GM12878 (cell line): Measurements from ENCODE around the gene IFT88. TPM values are rescaled to one million over a fixed set of nuclear protein-coding genes. Genes with fewer than 3 reads are reported as not detected.

Experiments
- ATAC-seq: fragments of 200-7000 bp; cut with Tn5 transposase; 3 replicates; pipeline ENCODE4 v1.9.1; 2020; ENCODE audit warnings: mild to moderate bottlenecking, moderate library complexity
- BruUV-seq: library from RNA; stranded (reverse); fragments of 400-500 nt; replicated peaks from 2 replicates; lab custom pipeline; 2021; lab: Mats Ljungman, UMichigan
- CTCF ChIA-PET: fragments of 300-600 bp; sonication (Branson Sonifier 250); formaldehyde crosslinking; extraction: SDS; loops from one replicate; lab custom pipeline; 2021; ENCODE audit warnings: inconsistent platforms; lab: Yijun Ruan, JAX
- POLR2A ChIA-PET: fragments of 350-600 bp; formaldehyde crosslinking; extraction: SDS; loops from one replicate; lab custom pipeline; 2021; ENCODE audit warnings: inconsistent platforms; lab: Charles Lee
- RAD21 ChIA-PET: fragments of 300-600 bp; sonication (Branson Sonifier 250); formaldehyde crosslinking; loops from one replicate; lab custom pipeline; 2023; ENCODE audit warnings: antibody characterized with exemption; ENCODE audit not compliant: unreplicated experiment; lab: Charles Lee
- SMC1A ChIA-PET: fragments of 300-600 bp; sonication (Branson Sonifier 250); formaldehyde crosslinking; loops from one replicate; lab custom pipeline; 2023; ENCODE audit not compliant: unreplicated experiment, uncharacterized antibody; lab: Charles Lee
- DNase-seq: peaks from one replicate; pipeline ENCODE4 v3.0.0-alpha.2; 2011; ENCODE audit warnings: low read depth, low spot score
- FAIRE-seq: peaks from 3 replicates; lab custom pipeline; 2011; peaks lifted over from hg19 to GRCh38; lab: Jason Lieb, UNC
- H2AFZ ChIP-seq: 2 replicates; pipeline ENCODE4 v1.6.0; 2011; ENCODE audit warnings: low read depth, low read length, control low read depth; ENCODE audit not compliant: control insufficient read depth
- H3K27ac ChIP-seq: 2 replicates; pipeline ENCODE4 v1.5.1; 2011; ENCODE audit warnings: control low read depth; ENCODE audit not compliant: control insufficient read depth, insufficient read depth
- H3K27me3 ChIP-seq, 2 experiments: replicated peaks in 1 of 2; 2 replicates each; pipeline versions ENCODE4 v1.6.0 to v1.6.1; 2011; ENCODE audit warnings: low read length in 1 of 2; ENCODE audit not compliant: control insufficient read depth in 2 of 2, insufficient read depth in 2 of 2
- H3K36me3 ChIP-seq, 2 experiments: 2 replicates each; pipeline ENCODE4 v1.5.1; 2011; ENCODE audit warnings: low read length in 1 of 2; ENCODE audit not compliant: control insufficient read depth in 2 of 2, insufficient read depth in 2 of 2
- H3K4me1 ChIP-seq: 2 replicates; pipeline ENCODE4 v1.6.1; 2011; ENCODE audit warnings: mild to moderate bottlenecking, low read length, moderate library complexity, mixed read lengths; ENCODE audit not compliant: control insufficient read depth, insufficient read depth
- H3K4me2 ChIP-seq: 2 replicates; pipeline ENCODE4 v1.6.0; 2011; ENCODE audit warnings: control low read depth; ENCODE audit not compliant: control insufficient read depth, insufficient read depth
- H3K4me3 ChIP-seq: fragments of 200-600 bp; sonication (generic); 2 replicates; pipeline ENCODE4 v1.5.1; 2016
- H3K79me2 ChIP-seq: 2 replicates; pipeline ENCODE4 v1.6.0; 2011; ENCODE audit warnings: low read length; ENCODE audit not compliant: control insufficient read depth, insufficient read depth
- H3K9ac ChIP-seq: 2 replicates; pipeline ENCODE4 v1.8.0; 2011; ENCODE audit warnings: low read length, control low read depth, mixed read lengths; ENCODE audit not compliant: control insufficient read depth, insufficient read depth
- H3K9me3 ChIP-seq: replicated peaks from 3 replicates; pipeline ENCODE4 v1.5.1; 2011; ENCODE audit warnings: mild to moderate bottlenecking, low read length; ENCODE audit not compliant: control insufficient read depth, insufficient read depth
- H4K20me1 ChIP-seq: 2 replicates; pipeline ENCODE4 v1.6.0; 2011; ENCODE audit not compliant: control insufficient read depth, insufficient read depth
- BRCA1 ChIP-seq: IDR thresholded peaks from 2 replicates; pipeline ENCODE4 v1.6.1; 2011; ENCODE audit warnings: low read depth, low read length, improper control_type of control experiment
- CBX5 ChIP-seq: sonication (generic); IDR thresholded peaks from 2 replicates; pipeline ENCODE4 v1.6.1; 2016; ENCODE audit warnings: low read depth, moderate library complexity, mild to moderate bottlenecking, inconsistent platforms
- CHD4 ChIP-seq: fragments of 200-600 bp; sonication (generic); IDR thresholded peaks from 2 replicates; pipeline ENCODE4 v1.6.1; 2016; ENCODE audit warnings: mild to moderate bottlenecking
- IRF4 ChIP-seq: IDR thresholded peaks from 2 replicates; pipeline ENCODE4 v1.6.1; 2011; ENCODE audit warnings: low read depth, low read length
- MEF2B ChIP-seq: fragments of 450-650 bp; IDR thresholded peaks from 2 replicates; pipeline ENCODE4 v1.6.1; 2018; ENCODE audit warnings: mild to moderate bottlenecking, moderate library complexity; ENCODE audit not compliant: partially characterized antibody, poor library complexity, severe bottlenecking
- MYC ChIP-seq: IDR thresholded peaks from 2 replicates; pipeline ENCODE4 v1.6.1; 2011; ENCODE audit warnings: mild to moderate bottlenecking, low read length, moderate library complexity, inconsistent platforms; ENCODE audit not compliant: insufficient read depth, insufficient replicate concordance, insufficient read length, severe bottlenecking
- NR2C2 ChIP-seq: IDR thresholded peaks from 2 replicates; pipeline ENCODE4 v1.6.1; 2011; ENCODE audit warnings: borderline replicate concordance, low read depth; ENCODE audit not compliant: control insufficient read depth, insufficient read length
- SMAD5 ChIP-seq: IDR thresholded peaks from 2 replicates; pipeline ENCODE4 v1.6.1; 2016; ENCODE audit warnings: antibody characterized with exemption, low read depth
- WGBS: methylation state at CpG from one replicate; pipeline ENCODE4 v1.1.6; 2016; ENCODE audit warnings: low lambda C conversion rate; ENCODE audit not compliant: insufficient replicate concordance, insufficient coverage; ENCODE audit errors: missing lambda C conversion rate; 5-methylcytosine and 5-hydroxymethylcytosine counted together
- in situ Hi-C: fragments of 300-500 bp; cut with MboI; formaldehyde crosslinking; loops from 9 replicates; pipeline ENCODE4 v1.14.3; 2018; ENCODE audit warnings: mixed read lengths
- intact Hi-C: fragments of 100-400 bp; cut with micrococcal nuclease; formaldehyde crosslinking; loops from one replicate; pipeline ENCODE4 v1.14.2; 2022; ENCODE audit not compliant: unreplicated experiment
- polyA plus RNA-seq, 11 experiments: library from polyadenylated mRNA; depleted of rRNA in 4 of 11; unstranded in 6 of 11; stranded (reverse) in 5 of 11; fragments of >200 nt; fragmentation: Nextera tagmentation in 4 of 11; fragmentation: Illumina TruSeq in 1 of 11; extraction: Ambion mirVana in 4 of 11; extraction: Trizol in 1 of 11; gene quantifications; 1 replicate in 1 of 11; 2 replicates in 10 of 11; pipeline versions ENCODE4 v1.2.1 to v1.2.3, GENCODE V29; 2011 to 2016; ENCODE audit warnings: inconsistent platforms in 2 of 11, missing spikeins in 2 of 11, low read depth in 1 of 11
- total RNA-seq, 4 experiments: library from RNA; depleted of rRNA in 3 of 4; stranded (reverse); fragments of >200 nt in 3 of 4; fragmentation: Illumina TruSeq in 1 of 4; extraction: Trizol in 1 of 4; gene quantifications; 2 replicates each; pipeline versions ENCODE4 v1.2.1 to v1.2.3, GENCODE V29; 2013 to 2021

The IFT88 gene
- total and polyA plus RNA-seq, 10 of the 15 experiments (the other 5 are each of a cell fraction or from before 2014, with no cell fraction given) = 2.9 to 5.6 (median 4.1) TPM

DNA sequence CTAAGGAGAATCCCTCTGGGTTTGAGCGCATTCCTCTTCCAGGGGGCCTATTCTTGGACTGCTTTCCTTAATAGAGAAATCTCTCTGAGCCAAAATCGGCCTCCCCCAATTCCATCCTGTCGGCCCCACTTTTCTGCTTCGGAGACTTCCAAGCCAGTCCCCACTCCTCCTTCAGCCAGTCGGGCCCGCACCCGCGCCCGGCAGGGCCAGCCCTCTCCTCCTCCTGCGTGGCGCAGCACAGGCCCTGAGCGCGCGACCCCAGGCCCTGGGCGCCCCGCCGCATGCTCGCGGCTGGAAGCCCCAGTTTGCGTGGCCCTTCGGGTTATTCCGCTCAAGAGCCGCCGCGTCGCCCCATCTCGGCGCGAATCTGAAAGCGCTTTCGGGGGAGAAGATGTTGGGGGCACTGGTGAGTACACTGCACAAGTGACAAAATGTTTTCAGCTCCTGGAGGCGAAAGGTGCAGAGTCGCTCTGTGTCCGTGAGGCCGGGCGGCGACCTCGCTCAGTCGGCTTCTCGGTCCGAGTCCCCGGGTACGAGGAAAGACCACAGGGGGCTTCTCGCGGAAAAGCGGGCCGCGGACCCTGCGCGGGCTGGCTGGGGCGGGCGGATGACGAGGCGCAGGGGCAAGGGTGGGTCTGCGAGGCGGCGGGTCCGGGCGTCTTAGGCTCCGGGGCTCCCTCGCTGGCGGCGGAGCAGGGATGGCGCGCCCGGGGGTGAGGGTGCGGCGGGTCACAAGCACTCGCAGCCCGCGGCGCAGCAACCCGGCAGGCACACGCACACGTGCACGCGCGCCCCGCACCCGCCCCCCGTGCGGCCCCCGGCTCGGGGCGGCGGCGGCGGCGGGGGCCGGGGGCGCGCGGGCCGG lies 136.2 kb downstream of the IFT88 start, which contains the start of gene IL17D:
Gene IL17D (plus strand): TSS at position 785 of the 865 bp plus-strand sequence. CDS start 303 bp downstream, outside the sequence.
- DNase-seq = no peak
- peak within 1 kb of the TSS; percentile 99 for H3K4me2 ChIP-seq
- ATAC-seq = peak; percentile 40
- H3K9ac ChIP-seq = peak within 1 kb of the TSS; percentile 55
- FAIRE-seq = no peak
- intact Hi-C loops = loop anchor here (5.0 kb wide), 1 partner anchor 206 kb away; no protein-coding TSS in a partner anchor
- no peak within 1 kb of the TSS for H3K27ac ChIP-seq
- no peak for TF ChIP-seq CBX5
- no peak for TF ChIP-seq SMAD5
- TF ChIP-seq BRCA1 = no peak
- no peak for TF ChIP-seq MYC
- no peak for TF ChIP-seq MEF2B
- TF ChIP-seq CHD4 = no peak
- no peak for TF ChIP-seq IRF4
- TF ChIP-seq NR2C2 = no peak
- POLR2A ChIA-PET = no interaction called here
- under 1% methylated on average over 50 of the region's 94 CpGs for WGBS
- peaks cover 6% of the 10 kb centered on the region for H3K4me1 ChIP-seq
- H2AFZ ChIP-seq = peak within 1 kb of the TSS; percentile 77
- SMC1A ChIA-PET = interaction anchor here (1.7 kb wide), 1 partner anchor 15 kb away, joined by 4 read pairs; no protein-coding TSS in a partner anchor
- no TSS peak for BruUV-seq
- H3K27me3 ChIP-seq = no peaks in the 10 kb centered on the region
- H4K20me1 ChIP-seq = no peaks in the 10 kb centered on the region
- no peaks in the 10 kb centered on the region for H3K79me2 ChIP-seq
- in situ Hi-C loops = no loop called here
- H3K9me3 ChIP-seq = no peaks in the 10 kb centered on the region
- no peaks in the 10 kb centered on the region for H3K36me3 ChIP-seq
- H3K4me3 ChIP-seq = peak within 1 kb of the TSS; percentile 81
- CTCF ChIA-PET = interaction anchor here (1.0 to 1.2 kb wide), 2 partner anchors 128 to 207 kb away, joined by 3 read pairs; no protein-coding TSS in a partner anchor
- RAD21 ChIA-PET = no interaction called here
